ENCODE results near the gene SPPL2B. TPM values are rescaled to one million over a fixed set of nuclear protein-coding genes. Genes with fewer than 3 reads are reported as not detected.

SPPL2B gene
- total RNA-seq, 1 donor from 2014 or later = 36.1 TPM

GRCh38 chr19:2288818-2289713, 39.4 kb upstream of the SPPL2B start:
- no peak for DNase-seq (ENCODE audit: low read depth)
- no peak overlapping the region for H3K4me3 ChIP-seq (ENCODE audit: low read depth, low read length)
- peaks cover 75% of the 10 kb centered on the region for H3K27me3 ChIP-seq (ENCODE audit: control insufficient read depth, insufficient read depth, low read length)
- no peaks in the 10 kb centered on the region for H3K36me3 ChIP-seq (ENCODE audit: control insufficient read depth, insufficient read depth, low read length)
- TF ChIP-seq, protein P1, sequence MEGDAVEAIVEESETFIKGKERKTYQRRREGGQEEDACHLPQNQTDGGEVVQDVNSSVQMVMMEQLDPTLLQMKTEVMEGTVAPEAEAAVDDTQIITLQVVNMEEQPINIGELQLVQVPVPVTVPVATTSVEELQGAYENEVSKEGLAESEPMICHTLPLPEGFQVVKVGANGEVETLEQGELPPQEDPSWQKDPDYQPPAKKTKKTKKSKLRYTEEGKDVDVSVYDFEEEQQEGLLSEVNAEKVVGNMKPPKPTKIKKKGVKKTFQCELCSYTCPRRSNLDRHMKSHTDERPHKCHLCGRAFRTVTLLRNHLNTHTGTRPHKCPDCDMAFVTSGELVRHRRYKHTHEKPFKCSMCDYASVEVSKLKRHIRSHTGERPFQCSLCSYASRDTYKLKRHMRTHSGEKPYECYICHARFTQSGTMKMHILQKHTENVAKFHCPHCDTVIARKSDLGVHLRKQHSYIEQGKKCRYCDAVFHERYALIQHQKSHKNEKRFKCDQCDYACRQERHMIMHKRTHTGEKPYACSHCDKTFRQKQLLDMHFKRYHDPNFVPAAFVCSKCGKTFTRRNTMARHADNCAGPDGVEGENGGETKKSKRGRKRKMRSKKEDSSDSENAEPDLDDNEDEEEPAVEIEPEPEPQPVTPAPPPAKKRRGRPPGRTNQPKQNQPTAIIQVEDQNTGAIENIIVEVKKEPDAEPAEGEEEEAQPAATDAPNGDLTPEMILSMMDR (IDR thresholded peaks at IDR 0.05; ENCODE audit: insufficient read depth, low read length, poor library complexity, severe bottlenecking) = no peak

GRCh38 chr19:2289714-2290435, 38.6 kb upstream of the SPPL2B start:
- H3K36me3 ChIP-seq (ENCODE audit: control insufficient read depth, insufficient read depth, low read length) = no peaks in the 10 kb centered on the region
- no peak for DNase-seq (ENCODE audit: low read depth)
- peaks cover 83% of the 10 kb centered on the region for H3K27me3 ChIP-seq (ENCODE audit: control insufficient read depth, insufficient read depth, low read length)
- H3K4me3 ChIP-seq (ENCODE audit: low read depth, low read length) = no peak overlapping the region
- TF ChIP-seq, protein P1 (IDR thresholded peaks at IDR 0.05; ENCODE audit: insufficient read depth, low read length, poor library complexity, severe bottlenecking) = no peak

GRCh38 chr19:2290441-2291184, 37.9 kb upstream of the SPPL2B start:
- TF ChIP-seq, protein P1 (IDR thresholded peaks at IDR 0.05; ENCODE audit: insufficient read depth, low read length, poor library complexity, severe bottlenecking) = no peak
- H3K4me3 ChIP-seq (ENCODE audit: low read depth, low read length) = no peak overlapping the region
- H3K27me3 ChIP-seq (ENCODE audit: control insufficient read depth, insufficient read depth, low read length) = peaks cover 90% of the 10 kb centered on the region
- no peaks in the 10 kb centered on the region for H3K36me3 ChIP-seq (ENCODE audit: control insufficient read depth, insufficient read depth, low read length)
- DNase-seq (ENCODE audit: low read depth) = no peak

DNA sequence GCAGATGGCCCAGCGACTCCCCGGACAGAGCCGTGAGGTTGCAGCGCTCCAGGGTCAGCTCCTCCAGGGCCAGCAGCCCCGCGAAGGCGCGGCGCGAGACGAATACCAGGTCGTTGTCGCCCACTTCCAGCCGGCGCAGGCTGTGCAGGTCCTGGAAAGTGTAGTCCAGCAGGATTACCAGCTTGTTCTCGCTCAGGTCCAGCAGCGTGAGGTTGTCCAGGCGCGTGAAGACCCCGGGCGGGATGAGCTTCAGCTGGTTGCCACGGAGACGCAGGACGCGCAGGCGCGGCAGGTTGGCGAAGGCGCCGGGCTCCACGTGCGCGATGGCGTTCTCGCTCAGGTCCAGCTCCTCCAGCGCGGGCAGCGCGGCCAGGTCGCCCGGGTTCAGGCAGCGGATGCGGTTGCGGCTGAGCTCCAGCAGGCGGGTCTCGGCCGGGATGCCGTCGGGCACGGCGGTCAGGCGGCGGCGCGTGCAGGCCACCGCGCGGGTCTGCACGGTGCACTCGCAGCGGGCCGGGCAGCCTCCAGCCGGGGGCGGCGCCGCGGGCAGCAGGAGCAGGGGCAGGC, 37.2 kb upstream of the SPPL2B start:
- H3K36me3 ChIP-seq (ENCODE audit: control insufficient read depth, insufficient read depth, low read length) = no peaks in the 10 kb centered on the region
- TF ChIP-seq, protein P1 (IDR thresholded peaks at IDR 0.05; ENCODE audit: insufficient read depth, low read length, poor library complexity, severe bottlenecking) = no peak
- DNase-seq (ENCODE audit: low read depth) = no peak
- no peak overlapping the region for H3K4me3 ChIP-seq (ENCODE audit: low read depth, low read length)
- H3K27me3 ChIP-seq (ENCODE audit: control insufficient read depth, insufficient read depth, low read length) = peaks cover 90% of the 10 kb centered on the region

DNA sequence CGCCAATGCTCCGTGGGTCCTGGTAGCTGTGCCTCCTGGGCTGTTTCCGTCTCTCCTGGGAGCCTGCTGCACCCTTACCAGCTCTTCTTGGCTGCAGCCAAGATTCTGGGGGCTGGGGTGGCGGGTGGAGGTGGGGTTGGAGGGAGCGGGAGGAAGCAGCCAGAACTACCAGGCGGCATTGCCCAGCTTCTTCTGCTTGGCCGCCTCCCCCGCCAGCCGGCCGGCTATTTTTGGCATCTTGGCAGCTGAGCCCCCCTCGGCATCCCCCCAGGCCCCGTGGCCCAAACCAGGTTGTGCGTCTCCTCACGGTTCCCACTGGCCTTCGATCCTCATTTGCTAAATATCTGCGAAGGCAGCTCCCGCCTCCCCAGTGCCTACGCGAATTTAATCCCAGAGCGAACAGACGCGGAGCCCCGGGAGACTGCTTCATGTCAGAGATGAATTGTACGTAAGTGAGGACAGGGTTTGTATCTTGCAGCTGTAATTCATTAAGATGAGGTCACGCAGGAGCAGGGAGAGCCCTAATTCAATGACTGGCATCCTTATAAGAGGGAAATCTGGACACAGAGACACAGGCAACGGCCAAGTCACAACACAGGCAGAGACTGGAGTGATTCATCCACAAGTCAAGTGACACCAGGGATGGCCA, 33.7 kb upstream of the SPPL2B start:
- Histone ChIP-seq H3K36me3 (ENCODE audit: control insufficient read depth, insufficient read depth, low read length) (no peaks in the 10 kb centered on the region), H3K27me3 (ENCODE audit: control insufficient read depth, insufficient read depth, low read length) (peaks cover 59% of the 10 kb centered on the region), H3K4me3 (ENCODE audit: low read depth, low read length) (no peak overlapping the region)
- no peak for DNase-seq (ENCODE audit: low read depth)
- TF ChIP-seq, protein P1 (IDR thresholded peaks at IDR 0.05; ENCODE audit: insufficient read depth, low read length, poor library complexity, severe bottlenecking) = no peak

Measured in kidney epithelial cell (primary cell).